KMS-11 (cell line): Measurements from ENCODE around the gene MYL12B.

Experiments
- H2AFZ ChIP-seq: fragments of 200-600 bp; sonication (generic); 2 replicates; pipeline ENCODE4 v1.6.1; 2016; ENCODE audit warnings: antibody characterized with exemption, mixed run types, low read depth
- H3K27ac ChIP-seq: fragments of 200-600 bp; sonication (generic); 2 replicates; pipeline ENCODE4 v1.6.1; 2016; ENCODE audit warnings: mild to moderate bottlenecking, mixed run types
- H3K27me3 ChIP-seq: fragments of 200-600 bp; sonication (generic); 2 replicates; pipeline ENCODE4 v1.6.1; 2017; ENCODE audit warnings: mild to moderate bottlenecking, low read depth, mixed run types, moderate library complexity; ENCODE audit not compliant: insufficient read depth
- H3K36me3 ChIP-seq: fragments of 200-600 bp; sonication (generic); 2 replicates; pipeline ENCODE4 v1.6.1; 2017; ENCODE audit warnings: mild to moderate bottlenecking, mixed run types; ENCODE audit not compliant: insufficient read depth
- H3K4me1 ChIP-seq: fragments of 200-600 bp; sonication (generic); 2 replicates; pipeline ENCODE4 v1.6.1; 2016; ENCODE audit warnings: mild to moderate bottlenecking, low read depth, mixed run types; ENCODE audit not compliant: poor library complexity, severe bottlenecking
- H3K4me2 ChIP-seq: fragments of 200-600 bp; sonication (generic); 2 replicates; pipeline ENCODE4 v1.7.0; 2016; ENCODE audit warnings: mild to moderate bottlenecking, mixed run types
- H3K4me3 ChIP-seq: fragments of 200-600 bp; sonication (generic); IDR thresholded peaks from 2 replicates; pipeline ENCODE4 v1.6.1; 2017; ENCODE audit warnings: low read depth, low read length, mixed read lengths; ENCODE audit not compliant: insufficient read depth
- H3K79me2 ChIP-seq: fragments of 200-600 bp; sonication (generic); 2 replicates; pipeline ENCODE4 v1.6.1; 2016; ENCODE audit warnings: low read depth, mixed run types; ENCODE audit not compliant: insufficient read depth
- H3K9ac ChIP-seq: fragments of 200-600 bp; sonication (generic); 2 replicates; pipeline ENCODE4 v1.6.1; 2016; ENCODE audit warnings: mild to moderate bottlenecking, mixed run types
- H4K20me1 ChIP-seq: fragments of 200-600 bp; sonication (generic); 2 replicates; pipeline ENCODE4 v1.6.1; 2016; ENCODE audit warnings: mild to moderate bottlenecking, mixed run types; ENCODE audit not compliant: insufficient read depth
- TF ChIP-seq, protein P1 (sequence below): fragments of 200-600 bp; sonication (generic); conservative IDR thresholded peaks from 2 replicates; pipeline ENCODE4 v1.6.1; 2017; ENCODE audit warnings: low read depth, mild to moderate bottlenecking, antibody characterized with exemption, low read length, moderate library complexity, mixed read lengths

The MYL12B gene

DNA sequence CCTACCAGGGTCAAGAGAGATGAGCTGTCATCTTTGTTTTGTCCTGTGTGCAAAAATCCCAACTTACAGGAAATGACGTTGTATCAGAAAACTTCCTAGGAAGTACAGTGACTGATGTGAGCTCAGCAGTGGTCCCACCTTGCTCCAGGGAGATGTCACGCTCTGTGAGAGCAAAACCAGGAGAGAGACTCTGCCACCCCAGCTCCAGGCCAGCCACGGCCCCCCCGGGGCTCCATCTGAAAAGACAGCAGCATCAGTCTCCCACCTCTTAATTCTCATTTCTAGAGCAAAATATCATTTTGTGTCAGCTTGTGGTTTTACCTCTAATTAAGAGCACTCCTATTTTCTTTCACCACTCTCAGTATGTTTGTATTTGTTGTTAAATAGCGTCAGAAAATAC lies 57.5 kb downstream of the MYL12B start:
- Histone ChIP-seq H3K79me2 (no peaks in the 10 kb centered on the region), H2AFZ (no peak overlapping the region), H3K4me2 (no peak overlapping the region), H3K27ac (no peak overlapping the region), H3K4me1 (peaks cover 6% of the 10 kb centered on the region), H3K4me3 (no peak overlapping the region), H4K20me1 (no peaks in the 10 kb centered on the region), H3K9ac (no peak overlapping the region), H3K27me3 (no peaks in the 10 kb centered on the region), H3K36me3 (no peaks in the 10 kb centered on the region)
- TF ChIP-seq, protein P1, sequence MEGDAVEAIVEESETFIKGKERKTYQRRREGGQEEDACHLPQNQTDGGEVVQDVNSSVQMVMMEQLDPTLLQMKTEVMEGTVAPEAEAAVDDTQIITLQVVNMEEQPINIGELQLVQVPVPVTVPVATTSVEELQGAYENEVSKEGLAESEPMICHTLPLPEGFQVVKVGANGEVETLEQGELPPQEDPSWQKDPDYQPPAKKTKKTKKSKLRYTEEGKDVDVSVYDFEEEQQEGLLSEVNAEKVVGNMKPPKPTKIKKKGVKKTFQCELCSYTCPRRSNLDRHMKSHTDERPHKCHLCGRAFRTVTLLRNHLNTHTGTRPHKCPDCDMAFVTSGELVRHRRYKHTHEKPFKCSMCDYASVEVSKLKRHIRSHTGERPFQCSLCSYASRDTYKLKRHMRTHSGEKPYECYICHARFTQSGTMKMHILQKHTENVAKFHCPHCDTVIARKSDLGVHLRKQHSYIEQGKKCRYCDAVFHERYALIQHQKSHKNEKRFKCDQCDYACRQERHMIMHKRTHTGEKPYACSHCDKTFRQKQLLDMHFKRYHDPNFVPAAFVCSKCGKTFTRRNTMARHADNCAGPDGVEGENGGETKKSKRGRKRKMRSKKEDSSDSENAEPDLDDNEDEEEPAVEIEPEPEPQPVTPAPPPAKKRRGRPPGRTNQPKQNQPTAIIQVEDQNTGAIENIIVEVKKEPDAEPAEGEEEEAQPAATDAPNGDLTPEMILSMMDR = no peak

DNA sequence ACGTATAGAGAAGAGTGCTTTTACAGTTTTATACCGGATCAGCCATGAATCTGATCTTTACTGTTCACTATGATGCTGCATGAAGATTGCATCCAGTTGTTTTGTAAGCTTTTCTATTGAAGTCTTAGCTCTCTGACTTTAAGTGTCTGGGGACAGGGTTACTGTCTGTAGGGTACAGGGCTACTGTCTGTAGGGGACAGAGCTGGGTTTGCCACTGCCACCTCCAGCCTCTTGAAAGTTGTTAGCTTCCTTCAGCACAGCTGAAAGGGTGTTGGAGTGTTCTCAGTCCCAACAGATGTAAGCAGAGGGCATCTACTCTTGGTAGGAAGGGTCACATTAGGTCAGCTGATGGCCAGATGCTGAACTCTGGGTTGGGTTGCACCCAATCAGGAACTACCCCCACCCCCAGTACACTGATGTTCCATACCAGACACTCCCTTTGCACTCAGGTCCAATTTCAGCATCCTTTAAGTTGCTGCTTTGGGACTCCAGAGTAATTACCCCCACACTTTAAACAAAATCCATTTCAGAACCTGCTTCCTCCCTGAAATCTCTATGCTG lies 58.0 kb downstream of the MYL12B start:
- Histone ChIP-seq H3K79me2 (no peaks in the 10 kb centered on the region), H3K36me3 (no peaks in the 10 kb centered on the region), H3K27me3 (no peaks in the 10 kb centered on the region), H3K4me2 (no peak overlapping the region), H3K9ac (no peak overlapping the region), H3K27ac (no peak overlapping the region), H3K4me3 (no peak overlapping the region), H3K4me1 (peaks cover 6% of the 10 kb centered on the region), H2AFZ (no peak overlapping the region), H4K20me1 (no peaks in the 10 kb centered on the region)
- TF ChIP-seq, protein P1 = no peak

DNA sequence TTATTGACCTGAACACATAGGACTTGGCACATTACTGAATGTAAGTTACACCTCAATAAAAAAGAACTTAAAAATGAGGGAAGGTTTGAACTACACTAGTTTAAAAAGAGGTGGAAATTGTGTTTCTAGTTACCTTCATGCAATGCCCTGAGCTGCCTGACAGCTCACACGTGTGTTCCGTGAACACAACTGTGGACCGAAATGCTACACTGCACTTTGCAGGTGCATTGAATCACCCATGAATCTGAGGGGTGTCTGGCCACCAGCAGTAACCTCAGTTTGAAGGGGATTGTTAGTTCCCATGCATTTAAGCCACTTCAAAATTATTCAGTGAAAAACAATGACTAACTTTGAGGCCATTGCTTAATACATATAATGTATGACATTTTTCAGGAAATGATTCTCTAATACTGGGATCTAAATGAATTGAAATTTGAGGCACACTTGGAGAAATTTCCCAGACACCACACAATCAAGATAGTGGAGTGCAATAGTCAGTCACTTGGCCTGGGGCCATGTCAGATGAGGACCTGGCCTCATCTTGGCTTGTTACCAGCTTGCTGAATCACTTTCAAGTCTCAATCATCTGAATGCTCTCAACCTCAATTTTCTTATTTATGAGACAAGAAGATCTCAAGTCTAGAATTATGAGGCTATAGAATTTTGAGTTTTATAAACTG lies 59.3 kb downstream of the MYL12B start:
- TF ChIP-seq, protein P1 = no peak
- H3K4me1 ChIP-seq = peaks cover 6% of the 10 kb centered on the region
- H2AFZ ChIP-seq = no peak overlapping the region
- H3K79me2 ChIP-seq = no peaks in the 10 kb centered on the region
- H4K20me1 ChIP-seq = no peaks in the 10 kb centered on the region
- H3K27ac ChIP-seq = no peak overlapping the region
- H3K4me3 ChIP-seq = no peak overlapping the region
- no peak overlapping the region for H3K4me2 ChIP-seq
- H3K36me3 ChIP-seq = no peaks in the 10 kb centered on the region
- H3K9ac ChIP-seq = no peak overlapping the region
- no peaks in the 10 kb centered on the region for H3K27me3 ChIP-seq

DNA sequence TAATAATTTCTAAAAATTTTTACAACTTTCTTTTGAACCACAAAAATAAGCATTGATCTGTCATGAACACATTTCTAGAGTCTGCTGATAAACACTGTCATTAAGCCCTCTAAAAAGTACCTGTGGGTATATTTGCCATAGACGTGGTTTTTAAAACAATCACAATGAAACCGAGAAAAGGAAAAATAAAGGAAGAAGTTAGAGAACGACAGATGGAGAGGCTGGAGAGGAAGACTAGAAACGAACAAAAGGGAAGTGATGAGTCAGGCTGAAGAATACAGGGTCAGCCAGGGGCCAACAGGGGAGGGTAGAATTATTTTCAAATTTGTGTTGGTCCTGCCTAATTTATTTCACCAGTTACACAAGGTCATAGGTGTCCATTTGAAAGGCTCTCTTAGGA lies 62.0 kb downstream of the MYL12B start:
- Histone ChIP-seq H3K4me3 (no peak overlapping the region), H3K27ac (no peak overlapping the region), H3K9ac (no peak overlapping the region), H3K36me3 (no peaks in the 10 kb centered on the region), H3K27me3 (no peaks in the 10 kb centered on the region), H3K79me2 (no peaks in the 10 kb centered on the region), H4K20me1 (no peaks in the 10 kb centered on the region), H3K4me2 (no peak overlapping the region; the same call in 1 of the 2 replicates), H3K4me1 (peaks cover 6% of the 10 kb centered on the region), H2AFZ (no peak overlapping the region)
- TF ChIP-seq, protein P1 = no peak
